ENCODE data around the gene MRTFB.
"Not testable (repeated sequence)": the region's sequence is repeated elsewhere in the genome, so short reads cannot be mapped to it uniquely, and the experiment has no call there.

Gene MRTFB

GRCh38 chr16:14183962-14184361 is 112.8 kb downstream of the MRTFB start:
- not testable (repeated sequence) for DNase-seq (ENCODE audit: low spot score)

- DNase-seq (ENCODE audit: low spot score), result no peak
These were observed 115.1 kb downstream of the MRTFB start for GRCh38 chr16:14186007-14186794.

- DNase-seq (ENCODE audit: low spot score), result no peak
These were observed 115.7 kb downstream of the MRTFB start for GRCh38 chr16:14186795-14187221.

GRCh38 chr16:14187517-14188338 is 116.6 kb downstream of the MRTFB start:
- no peak for DNase-seq (ENCODE audit: low spot score)

GRCh38 chr16:14193316-14193871 is 122.3 kb downstream of the MRTFB start:
- DNase-seq (ENCODE audit: low spot score), result no peak

- no peak for DNase-seq (ENCODE audit: low spot score)
These were observed 123.6 kb downstream of the MRTFB start for GRCh38 chr16:14194721-14195120.

- DNase-seq (ENCODE audit: low spot score), result no peak
These were observed 124.9 kb downstream of the MRTFB start for GRCh38 chr16:14196011-14196410.

- DNase-seq (ENCODE audit: low spot score), result no peak
These were observed 125.4 kb downstream of the MRTFB start for GRCh38 chr16:14196539-14196938.

- no peak for DNase-seq (ENCODE audit: low spot score)
These were observed 126.9 kb downstream of the MRTFB start for GRCh38 chr16:14198012-14198411.

GRCh38 chr16:14198572-14198971 is 127.5 kb downstream of the MRTFB start:
- DNase-seq (ENCODE audit: low spot score), result no peak

GRCh38 chr16:14199199-14199598 is 128.1 kb downstream of the MRTFB start:
- no peak for DNase-seq (ENCODE audit: low spot score)

- DNase-seq (ENCODE audit: low spot score), result no peak
These were observed 128.5 kb downstream of the MRTFB start for GRCh38 chr16:14199624-14200023.

GRCh38 chr16:14202095-14202494 is 131.0 kb downstream of the MRTFB start:
- DNase-seq (ENCODE audit: low spot score), result no peak

GRCh38 chr16:14202697-14203096 is 131.6 kb downstream of the MRTFB start:
- DNase-seq (ENCODE audit: low spot score), result no peak

GRCh38 chr16:14203166-14203565 is 132.0 kb downstream of the MRTFB start:
- no peak for DNase-seq (ENCODE audit: low spot score)

GRCh38 chr16:14205666-14206065 is 134.5 kb downstream of the MRTFB start:
- DNase-seq (ENCODE audit: low spot score), result no peak

- DNase-seq (ENCODE audit: low spot score), result no peak
These were observed 140.9 kb downstream of the MRTFB start for GRCh38 chr16:14211856-14212543.

GRCh38 chr16:14215941-14216340 is 144.8 kb downstream of the MRTFB start:
- no peak for DNase-seq (ENCODE audit: low spot score)

- DNase-seq (ENCODE audit: low spot score), result no peak
These were observed 148.9 kb downstream of the MRTFB start for GRCh38 chr16:14219983-14220382.

- no peak for DNase-seq (ENCODE audit: low spot score)
These were observed 152.5 kb downstream of the MRTFB start for GRCh38 chr16:14223632-14224031.

GRCh38 chr16:14225457-14225856 is 154.3 kb downstream of the MRTFB start:
- no peak for DNase-seq (ENCODE audit: low spot score)

- no peak for DNase-seq (ENCODE audit: low spot score)
These were observed 161.2 kb downstream of the MRTFB start for GRCh38 chr16:14232106-14232864.

All from HuH-7.5 (cell line).